Activated CD8-positive, alpha-beta memory T cell treated with anti-CD3 and anti-CD28 coated beads, Interleukin-2, amount 50 U/mL, for 24 hours (primary cell): ENCODE data around the gene PRSS38.

ENCODE experiments used
- DNase-seq: peaks from one replicate; pipeline ENCODE4 v3.0.0-alpha.2; 2020; ENCODE audit errors: extremely low read depth

PRSS38 gene

DNA sequence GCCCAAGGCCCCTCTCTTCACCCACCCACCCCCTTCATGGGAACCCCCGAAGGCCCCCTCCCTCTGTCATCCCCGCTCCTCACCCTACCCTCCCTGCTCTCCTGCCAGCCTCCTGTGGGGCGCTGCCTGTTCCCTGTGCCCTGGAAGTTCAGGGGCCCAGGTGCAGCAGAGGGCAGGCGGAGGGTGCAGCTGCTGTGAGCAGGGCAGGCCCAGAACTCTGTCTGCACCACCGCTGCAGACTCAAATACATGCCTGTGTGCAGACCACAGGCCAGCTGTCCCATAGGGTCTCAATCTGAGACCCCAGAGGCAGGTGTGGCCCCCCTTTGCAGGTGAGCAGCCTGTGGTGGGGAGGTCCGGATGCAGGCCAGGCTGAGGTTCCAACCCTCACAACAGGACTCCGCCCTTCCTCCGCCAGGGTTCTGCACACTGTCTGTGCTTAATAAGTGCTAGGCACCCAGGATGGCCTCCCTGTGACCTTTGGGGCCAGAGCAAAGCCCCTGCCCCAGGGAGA, 69.7 kb downstream of the PRSS38 start:
- no peak for DNase-seq

DNA sequence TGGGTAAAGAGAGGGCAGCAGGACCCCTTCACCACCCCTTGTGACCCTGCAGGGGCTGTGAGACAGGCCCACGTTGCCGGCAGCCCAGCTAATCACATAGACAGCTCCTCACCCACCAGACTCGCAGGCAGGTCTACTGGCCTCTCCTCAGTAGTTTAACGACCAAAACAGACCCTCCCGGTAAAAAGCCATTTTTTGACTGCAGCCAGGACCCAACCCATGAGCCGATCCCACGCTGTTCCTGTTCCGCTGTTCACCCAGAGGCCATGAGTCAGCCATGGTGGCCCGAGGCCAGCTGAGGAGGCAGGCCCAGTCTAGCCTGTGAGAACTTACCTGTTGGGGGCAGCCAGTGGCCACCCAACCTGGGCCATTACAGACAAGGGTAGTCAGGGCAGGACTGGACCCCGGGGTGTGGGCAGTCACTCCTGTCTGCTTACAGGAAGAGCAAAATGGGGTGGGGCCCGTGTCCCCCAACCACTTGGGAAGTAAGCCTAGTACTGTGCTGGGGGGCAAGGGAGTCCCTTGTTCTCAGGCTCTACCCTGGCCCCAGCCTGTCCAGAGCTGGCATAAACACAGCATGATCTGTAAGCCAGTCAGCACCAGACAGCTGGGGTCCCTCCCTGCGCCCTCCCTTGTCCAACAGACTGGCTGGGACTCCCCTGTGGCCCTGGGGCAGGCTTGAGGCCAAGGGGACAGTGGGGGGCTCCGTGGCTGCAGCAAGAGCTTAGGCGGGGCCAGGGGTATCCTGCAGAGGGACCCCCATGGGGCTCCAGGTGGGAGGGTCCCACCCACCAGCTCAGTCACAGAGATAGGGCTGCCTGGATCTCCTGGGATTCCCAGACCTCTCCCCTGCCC, 70.4 kb downstream of the PRSS38 start:
- DNase-seq: no peak

DNA sequence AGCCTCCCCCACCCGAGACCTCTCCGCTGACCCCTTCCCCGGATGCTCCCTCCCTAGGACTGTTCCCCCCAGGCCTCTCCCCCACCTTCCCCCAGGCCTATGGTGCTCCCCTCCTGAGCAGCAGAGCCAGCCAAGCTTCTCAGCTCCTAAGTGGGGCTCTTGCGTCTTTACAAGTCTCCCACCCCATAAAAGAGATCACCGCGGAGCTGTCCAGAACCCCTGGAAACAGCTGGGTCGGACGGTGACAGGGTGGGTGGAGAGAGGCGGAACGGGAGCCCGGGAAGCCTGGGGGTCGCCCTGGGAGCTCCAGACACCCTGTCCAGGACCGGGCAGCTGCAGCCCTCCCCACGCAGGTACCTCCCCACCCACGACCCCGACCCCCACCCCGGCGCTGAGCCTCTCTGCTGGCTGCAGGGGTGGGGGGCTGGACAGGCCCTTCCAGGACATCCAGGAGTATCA, 71.1 kb downstream of the PRSS38 start:
- DNase-seq: no peak

DNA sequence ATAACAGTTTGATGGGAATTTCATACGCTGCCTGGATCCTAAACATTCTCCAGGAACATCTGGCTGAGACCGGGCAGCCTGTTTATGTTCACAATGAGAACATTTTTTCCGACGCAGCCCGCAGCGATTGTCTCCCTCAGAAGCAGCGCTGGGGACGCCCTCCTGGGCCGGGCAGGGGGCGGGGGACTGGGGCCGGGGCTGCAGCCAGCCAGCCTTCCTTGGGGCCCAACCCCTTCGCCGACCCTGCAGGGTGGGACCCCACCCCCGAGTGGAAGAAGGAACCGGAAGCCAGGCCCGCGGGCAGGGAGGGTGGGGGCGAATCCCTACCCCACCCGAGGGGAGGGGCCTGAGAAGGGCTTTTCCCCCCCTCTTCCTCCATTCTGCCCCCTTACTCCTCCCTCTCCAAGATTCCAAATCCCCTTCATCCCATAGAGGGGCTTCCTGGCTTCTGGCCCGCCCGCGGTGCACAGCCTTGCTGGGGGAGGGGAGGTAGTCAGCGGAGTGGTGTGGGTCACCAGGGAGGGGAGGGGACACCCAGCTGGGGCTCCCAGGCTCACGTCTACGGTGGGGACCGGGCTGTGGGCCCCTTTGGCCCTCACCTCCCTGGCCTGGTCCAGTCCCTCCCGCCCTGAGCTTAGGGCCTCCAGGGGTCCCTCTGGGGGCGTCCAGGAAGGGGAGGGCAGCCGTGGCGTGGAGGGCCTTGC, 71.7 kb downstream of the PRSS38 start:
- no peak for DNase-seq

DNA sequence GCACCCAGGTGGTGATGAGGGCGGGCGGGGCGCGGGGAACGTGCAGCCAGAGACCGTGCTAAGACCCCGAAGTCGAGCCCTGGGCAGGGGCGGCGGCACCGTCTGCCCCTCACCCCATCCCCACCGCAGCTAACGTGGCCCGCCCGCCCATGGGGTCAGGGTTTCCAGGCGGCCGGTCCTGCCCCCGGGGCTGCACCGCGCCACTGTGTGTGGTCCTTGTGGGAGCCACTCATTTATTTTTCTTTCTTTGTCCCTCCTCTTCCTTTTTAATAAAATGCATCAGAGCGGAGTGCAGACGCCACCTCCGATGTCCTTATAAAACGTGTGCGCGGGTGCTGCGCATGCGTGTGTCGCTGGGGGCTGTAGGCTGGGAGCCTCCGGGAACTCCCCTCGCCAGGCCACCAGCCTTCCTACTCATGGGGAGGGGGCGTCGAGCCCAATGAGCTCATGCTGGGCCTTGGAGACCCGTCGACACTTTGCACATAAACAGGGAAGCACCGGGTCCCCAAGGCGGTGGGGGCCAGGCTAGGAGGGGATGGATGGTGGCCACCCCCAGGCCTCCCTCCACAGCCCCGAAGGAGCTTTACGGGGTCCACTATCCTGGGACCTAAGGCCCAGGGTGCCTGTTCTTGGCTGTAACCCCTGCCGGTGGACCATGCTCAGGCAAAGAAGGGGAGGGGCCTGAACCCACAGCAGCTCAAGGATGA, 72.4 kb downstream of the PRSS38 start:
- no peak for DNase-seq

DNA sequence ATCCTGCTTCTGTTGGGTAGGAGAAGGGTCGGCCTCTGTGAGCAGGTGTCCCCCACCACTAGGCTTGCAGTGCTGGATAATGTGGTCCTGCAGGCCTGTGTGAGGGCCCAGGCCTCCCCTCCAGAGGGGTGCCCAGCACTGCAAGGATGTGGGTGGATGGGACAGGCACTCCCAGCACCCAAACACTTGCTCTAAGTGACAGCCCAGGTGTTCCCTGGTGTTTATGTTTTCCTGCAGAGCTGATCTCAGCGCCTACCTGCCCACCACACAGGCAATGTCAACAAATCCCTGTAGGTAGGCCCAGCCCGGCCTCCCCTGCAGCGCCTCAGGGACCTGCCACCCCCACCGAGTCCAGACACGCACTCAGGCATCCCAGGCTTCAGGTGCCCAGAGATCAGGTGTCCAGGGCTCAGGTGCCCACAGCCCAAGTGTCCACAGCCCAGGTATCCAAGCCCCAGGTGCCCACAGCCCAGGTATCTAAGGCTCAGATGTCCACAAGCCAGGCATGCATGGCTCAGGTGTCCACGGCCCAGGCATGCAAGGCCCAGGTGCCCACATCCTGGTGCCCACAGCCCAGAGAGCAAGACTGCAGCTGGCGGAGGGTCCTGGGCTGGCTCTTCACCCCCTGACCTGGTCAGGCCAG, 73.0 kb downstream of the PRSS38 start:
- DNase-seq: no peak

DNA sequence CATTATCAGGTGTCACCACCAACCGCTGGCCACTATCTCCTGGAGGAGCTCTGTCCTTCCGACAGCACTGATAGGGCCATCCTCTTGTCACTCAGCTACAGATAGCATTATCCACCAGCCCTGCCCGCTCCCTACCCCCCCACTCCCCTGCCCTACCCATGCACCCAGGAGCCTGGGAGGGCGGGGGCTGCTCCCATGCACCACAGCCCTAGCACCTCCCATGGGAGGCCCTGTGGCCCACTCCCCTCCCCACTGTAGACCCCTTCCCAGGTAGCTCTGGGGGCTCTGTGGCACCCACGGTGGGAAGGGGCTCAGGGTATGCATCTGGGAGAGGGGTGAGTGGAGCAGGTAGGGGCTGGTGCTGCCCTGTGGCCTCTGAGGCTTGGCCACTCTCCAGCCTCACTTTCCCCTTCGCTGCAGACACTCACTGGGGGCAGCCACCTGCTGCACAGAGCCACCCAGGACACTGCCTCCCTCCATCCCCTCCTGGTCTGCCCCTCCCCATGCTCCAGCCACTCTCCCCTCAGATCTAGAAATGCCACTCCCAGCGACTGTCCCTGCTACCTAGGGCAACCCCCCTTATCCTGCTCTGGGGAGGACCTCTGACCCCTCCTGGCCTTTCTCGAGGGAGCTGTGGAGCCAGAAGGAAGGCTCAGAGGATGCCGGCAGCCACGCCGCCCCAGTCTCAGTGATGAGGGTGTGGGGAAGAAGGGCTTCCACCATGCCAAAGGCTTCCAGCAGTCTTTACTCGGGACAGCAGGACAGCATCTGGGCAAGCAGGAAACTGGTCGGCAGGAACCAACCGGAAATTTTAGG, 73.8 kb downstream of the PRSS38 start:
- DNase-seq: no peak

DNA sequence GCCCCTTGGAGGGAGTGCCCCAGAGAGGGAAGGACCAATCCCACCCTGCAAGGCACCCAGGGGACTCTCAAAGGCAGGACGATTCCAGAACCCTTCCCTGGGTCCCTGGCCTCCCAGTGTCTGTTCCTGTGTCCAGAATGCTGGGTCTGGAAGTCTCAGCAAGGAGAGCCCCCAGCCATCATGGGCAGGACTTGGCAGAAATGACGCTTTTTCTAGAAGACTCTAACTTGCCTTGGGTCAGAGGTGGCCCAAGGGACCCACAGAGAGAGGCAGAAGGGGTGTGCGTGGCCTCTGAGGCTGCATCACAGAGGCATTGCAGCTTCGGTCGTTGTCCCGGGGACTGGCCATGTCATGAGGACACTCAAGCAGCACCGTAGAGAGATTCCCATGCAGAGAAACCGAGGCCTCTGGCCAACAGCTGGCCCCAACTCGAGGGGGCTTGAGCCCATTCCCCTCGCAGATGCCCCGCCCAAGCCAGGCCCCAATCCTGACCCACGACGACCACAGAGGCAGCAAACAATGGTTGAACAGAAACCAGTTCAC, 74.5 kb downstream of the PRSS38 start:
- no peak for DNase-seq

DNA sequence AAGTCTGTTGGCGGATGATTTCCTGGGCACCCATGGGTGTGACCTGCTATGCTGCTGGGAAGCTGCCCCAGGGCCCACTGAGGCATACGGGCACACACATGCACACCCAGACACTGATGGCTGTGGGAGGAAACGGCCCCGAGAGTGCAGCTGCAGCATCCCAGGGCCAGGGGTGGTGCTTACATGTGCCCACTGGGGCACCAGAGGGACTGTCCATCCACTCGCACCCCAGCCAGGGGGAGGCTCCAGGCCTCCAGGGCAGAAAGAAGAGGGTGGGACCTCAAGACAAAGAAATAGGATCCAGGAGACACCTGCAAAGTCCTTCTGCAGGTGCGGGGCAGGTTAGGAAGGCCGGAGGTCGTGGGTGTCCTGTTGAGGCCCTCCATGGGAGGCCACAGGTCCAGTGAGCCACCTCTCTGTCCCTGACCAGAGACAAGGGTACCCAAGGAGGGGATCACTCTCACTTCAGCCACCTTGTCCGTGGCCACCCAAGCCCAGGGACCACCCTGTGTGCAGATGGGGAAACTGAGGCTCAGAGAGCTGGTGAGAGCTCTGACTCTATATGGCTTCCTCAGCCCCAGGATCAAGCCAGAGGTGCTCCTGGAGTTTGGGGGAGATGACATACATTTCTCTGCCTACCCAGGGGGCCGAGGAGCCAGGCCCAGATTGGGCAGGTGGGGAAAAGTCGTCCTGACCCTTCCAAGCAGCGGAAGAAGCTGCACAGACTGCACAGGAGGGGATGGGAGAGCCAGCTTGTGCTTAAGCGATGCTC, 75.2 kb downstream of the PRSS38 start:
- no peak for DNase-seq

DNA sequence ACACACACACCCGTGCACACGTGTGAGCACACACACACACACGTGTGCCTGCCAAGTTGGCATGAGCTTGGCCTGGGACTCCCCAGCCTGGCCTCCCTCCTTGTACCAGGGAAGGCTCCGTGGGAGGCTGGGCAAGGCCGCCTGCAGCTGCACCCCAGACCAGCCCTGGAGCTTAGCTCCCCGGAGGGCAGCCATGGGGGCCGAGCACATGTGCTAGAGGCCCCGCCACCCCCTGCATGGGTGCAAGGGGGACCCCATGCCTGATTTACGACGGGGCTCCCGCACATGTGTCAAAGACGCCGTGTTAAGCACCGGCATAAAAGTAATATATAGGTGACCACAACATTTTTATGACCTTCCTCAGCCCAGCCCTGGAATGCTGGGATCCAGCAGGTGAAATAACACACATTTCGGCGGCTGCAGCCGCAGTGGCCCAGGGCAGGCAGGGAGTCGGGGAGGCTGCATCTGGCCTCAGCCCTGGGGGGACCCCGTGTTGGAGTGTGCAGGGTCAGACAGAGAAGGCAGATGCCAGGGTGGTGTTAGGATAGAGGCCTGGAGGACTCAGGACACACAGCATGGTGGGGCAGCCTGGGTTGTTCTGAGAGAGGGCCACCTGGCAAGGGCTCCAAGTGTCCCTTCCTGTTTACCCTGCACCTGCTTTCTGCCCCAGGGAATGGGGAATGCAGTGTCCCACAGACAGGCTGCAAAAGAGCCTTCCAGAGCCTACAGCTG, 75.9 kb downstream of the PRSS38 start:
- no peak for DNase-seq

DNA sequence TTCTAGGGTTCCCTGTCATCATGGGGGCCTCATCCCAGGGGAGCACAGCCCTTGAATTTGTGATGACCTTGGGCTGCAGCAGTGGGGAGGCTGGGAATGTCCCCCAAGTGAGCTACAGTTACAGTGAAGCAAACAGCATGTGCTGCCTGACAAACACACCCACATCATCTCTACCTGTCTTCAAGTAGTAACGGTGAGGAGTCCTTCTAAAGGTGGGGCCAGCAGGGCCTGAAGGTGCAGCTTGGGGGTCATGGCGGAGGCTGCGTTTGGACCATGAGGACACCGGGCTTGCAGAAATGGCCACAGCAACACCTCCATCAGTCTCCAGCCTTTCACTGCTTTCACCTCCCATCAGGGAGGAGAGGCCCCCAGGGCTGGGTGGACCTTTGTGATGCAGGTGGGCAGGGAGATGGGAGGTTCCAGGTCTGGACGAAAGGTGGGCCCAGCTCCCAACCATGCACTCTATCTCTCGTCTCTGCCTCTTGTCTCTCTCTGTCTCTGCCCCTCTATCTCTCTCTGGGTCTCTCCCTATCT, 76.5 kb downstream of the PRSS38 start:
- DNase-seq: no peak

DNA sequence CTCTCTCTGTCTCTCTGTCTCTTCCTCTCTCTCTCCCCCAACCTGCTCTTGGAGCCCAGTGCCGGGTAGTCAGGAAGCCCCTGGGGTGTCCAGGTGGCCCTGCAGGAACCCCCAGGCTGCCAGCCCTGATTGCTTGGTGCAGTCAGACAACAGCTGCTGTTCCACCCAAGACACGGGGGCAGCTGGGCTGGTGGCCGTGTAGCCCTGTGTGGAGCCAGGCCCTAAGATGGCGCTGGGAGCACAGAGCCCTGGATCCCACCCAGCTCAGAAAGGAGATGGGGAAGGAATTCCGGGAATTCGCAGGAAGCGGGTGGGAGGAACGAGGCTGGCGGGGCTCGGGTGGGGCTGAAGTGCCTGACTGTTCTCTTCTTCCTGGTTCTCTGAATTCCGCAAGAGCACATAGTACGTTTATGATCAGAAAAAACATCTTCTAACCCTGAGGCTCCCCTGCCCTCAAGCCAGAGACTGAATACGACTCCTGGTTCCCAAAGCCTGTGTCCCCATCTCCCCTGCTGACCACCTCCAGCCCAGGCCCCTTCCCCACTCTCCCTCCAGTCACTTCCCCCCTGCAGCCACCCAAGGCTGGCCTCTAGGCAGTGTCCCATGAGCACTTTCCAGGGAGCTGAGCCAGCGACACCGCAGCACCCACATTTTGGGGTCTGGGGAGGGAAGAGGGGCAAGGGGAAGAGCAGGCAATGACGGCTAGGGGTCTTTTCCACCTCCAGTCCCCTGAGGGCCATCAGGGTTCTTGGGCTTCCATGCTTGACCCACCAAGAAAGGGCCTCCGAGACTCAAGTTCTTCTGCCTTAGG, 77.2 kb downstream of the PRSS38 start:
- DNase-seq: no peak

DNA sequence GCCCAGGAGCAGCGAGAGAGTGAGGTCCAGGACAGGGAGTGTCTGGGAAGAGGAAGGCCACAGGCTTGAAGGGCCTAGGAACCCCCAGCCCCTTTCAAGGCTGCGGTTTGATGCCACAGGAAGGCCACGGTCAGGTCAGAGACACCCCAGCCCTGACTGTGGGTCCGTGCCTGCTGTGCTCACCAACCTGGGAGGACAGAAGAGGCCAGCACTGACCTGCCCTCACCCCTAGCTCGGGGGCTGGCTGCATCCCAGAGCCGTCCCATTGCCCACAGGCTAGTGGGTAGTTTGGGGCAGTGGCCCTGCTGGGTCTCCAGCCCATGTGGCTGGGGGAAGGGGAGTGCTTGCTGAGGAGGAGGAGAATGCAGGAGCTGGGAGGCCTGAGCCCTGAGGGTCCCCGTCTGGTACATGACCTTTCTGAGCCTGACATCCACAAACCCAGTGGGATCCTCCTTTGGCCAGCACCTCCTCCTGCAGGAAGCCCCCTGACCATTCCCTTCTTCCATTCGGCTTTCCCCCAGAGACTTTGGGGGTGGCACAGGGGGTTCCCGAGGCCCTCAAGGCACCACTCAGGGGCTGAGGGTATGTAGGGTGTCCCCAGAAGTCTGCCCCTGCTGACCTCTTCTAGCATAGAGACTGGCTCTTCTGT, 77.9 kb downstream of the PRSS38 start:
- no peak for DNase-seq

DNA sequence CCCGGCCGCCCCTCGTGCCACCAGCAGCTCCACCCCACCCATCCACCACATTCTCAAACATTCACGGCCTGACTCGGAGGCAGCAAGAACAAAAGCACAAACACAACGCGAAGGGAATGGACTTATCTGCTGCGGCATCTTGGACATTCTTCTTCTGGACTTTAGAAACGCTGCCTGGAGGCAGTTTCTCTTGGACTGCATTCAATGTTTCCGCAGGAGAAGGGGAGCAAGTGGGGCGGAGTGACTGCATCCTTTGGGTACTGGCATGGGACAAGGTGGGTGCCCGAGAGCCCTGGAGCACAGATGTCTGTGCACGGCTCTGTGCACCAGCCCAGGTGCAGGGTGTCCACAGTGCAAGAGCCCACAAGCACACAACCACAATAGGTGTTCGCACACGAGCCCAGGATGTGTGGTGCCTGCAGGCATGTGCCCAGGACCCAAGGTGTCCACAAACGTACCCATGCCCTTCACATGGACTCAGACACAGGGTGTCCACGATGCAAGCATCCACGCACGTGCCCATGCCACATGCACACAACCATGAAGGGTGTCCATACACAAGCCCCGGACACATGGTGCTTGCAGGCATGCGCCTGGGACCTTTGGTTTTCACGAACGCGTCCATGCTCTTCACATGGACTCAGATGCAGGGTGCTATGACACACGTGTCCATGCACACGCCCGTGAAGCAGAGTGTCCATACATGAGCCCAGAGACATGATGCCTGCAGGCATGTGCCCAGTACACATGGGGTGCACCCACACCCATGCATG, 78.7 kb downstream of the PRSS38 start:
- DNase-seq: no peak

DNA sequence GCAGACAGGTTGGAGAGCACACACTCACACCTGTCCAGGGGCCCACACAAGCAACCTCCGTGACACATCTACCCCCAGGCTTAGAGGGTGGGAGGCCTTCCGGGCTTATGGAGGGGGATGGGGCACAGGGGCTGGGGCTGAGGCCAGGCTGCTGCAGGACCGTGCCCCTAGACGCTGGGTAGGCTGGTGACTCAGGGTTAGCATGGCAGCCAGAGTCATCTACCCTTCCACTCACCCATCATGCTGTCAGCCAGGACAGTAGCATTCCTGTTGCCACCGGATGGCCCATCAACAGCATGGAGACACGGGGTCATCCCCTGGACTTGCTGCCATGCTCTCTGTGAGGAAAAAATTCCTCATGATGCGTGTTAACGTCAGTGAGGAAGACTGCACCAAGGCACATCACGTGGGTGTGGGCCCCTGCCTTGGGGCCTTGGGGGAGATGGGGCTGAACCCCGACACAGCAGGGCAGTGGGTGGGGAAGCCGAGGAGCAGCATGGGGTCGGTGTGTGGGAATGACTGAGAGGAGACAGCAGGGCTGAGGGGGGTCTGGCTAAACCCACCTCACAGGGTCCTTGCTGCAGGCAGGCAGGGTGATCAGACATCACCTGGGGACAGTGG, 79.5 kb downstream of the PRSS38 start:
- DNase-seq: no peak
